ENCODE results near the gene NHLRC1. TPM values are rescaled to one million over a fixed set of nuclear protein-coding genes. Genes with fewer than 3 reads are reported as not detected.

Gene NHLRC1
- total and polyA plus RNA-seq, 2 of the 13 experiments (the other 11 are each of a cell fraction or from before 2014, with no cell fraction given), result 0.04 to 0.11 TPM

- TF ChIP-seq GATA4 (IDR thresholded peaks at IDR 0.05; ENCODE audit: borderline replicate concordance, low read depth), result no peak
- TF ChIP-seq ZNF800 (CRISPR knock-in tag; IDR thresholded peaks at IDR 0.05), result no peak
These were observed 44.0 kb upstream of the NHLRC1 start (continued) for GRCh38 chr6:18166312-18167036.

- ChIA-PET CTCF (ENCODE audit: low intra/inter-chr PET ratio, low total read pairs) (no interaction called here), POLR2A (no interaction called here)
- Histone ChIP-seq H3K9me3 (ENCODE audit: low read length) (no peaks in the 10 kb centered on the region), H3K4me2 (ENCODE audit: low read depth, low read length) (no peak overlapping the region), H3K36me3 (replicated peaks in 1 of 2; ENCODE audit: control insufficient read depth in 1 of 2, insufficient read depth in 2 of 2, low read length in 2 of 2) (peaks cover 5 to 34% of the 10 kb centered on the region in 2 experiments; a peak in 4 of 5 replicates), H3K79me2 (ENCODE audit: insufficient read depth, low read length) (no peaks in the 10 kb centered on the region), H3K4me1 (ENCODE audit: insufficient read depth, low read length) (no peaks in the 10 kb centered on the region), H4K20me1 (ENCODE audit: insufficient read depth, low read length) (no peaks in the 10 kb centered on the region), H3K27ac (ENCODE audit: extremely low read length, insufficient read depth, low read length) (no peak overlapping the region), H3K27me3 (ENCODE audit: control insufficient read depth in 1 of 2, insufficient read depth in 2 of 2, low read length in 2 of 2) (no peaks in the 10 kb centered on the region), H3K9ac (ENCODE audit: insufficient read depth, low read depth, low read length) (no peak overlapping the region), H2AFZ (ENCODE audit: low read length) (no peak overlapping the region), H3K4me3 (replicated peaks in 1 of 3; ENCODE audit: insufficient read depth in 1 of 3, low read depth in 2 of 3, low read length in 3 of 3) (no peak overlapping the region)
- WGBS (ENCODE audit: low lambda C conversion rate), result 96% methylated on average over 4 of the region's 4 CpGs
- intact Hi-C loops (cut with micrococcal nuclease; ENCODE audit: unreplicated experiment) (no loop called here), in situ Hi-C loops (cut with HindIII; ENCODE audit: extremely low pct_ligation_motif_present, low pct_unique_long_range_greater_than_20kb) (no loop called here)
- no TSS peak for BruUV-seq (replicated peaks)
- no peak for FAIRE-seq
- no peak for DNase-seq (ENCODE audit: low spot score)
- ATAC-seq, result no peak
- no peak for TF ChIP-seq ZNF274 (CRISPR knock-in tag; IDR thresholded peaks at IDR 0.05)
- no peak for TF ChIP-seq AHDC1 (CRISPR knock-in tag; IDR thresholded peaks at IDR 0.05; ENCODE audit: borderline replicate concordance)
- no peak for TF ChIP-seq PBX3 (CRISPR knock-in tag; IDR thresholded peaks at IDR 0.05; ENCODE audit: borderline replicate concordance)
- TF ChIP-seq HBP1 (CRISPR knock-in tag; IDR thresholded peaks at IDR 0.05; ENCODE audit: low read depth), result no peak
- TF ChIP-seq PRMT3 (CRISPR knock-in tag; IDR thresholded peaks at IDR 0.05; ENCODE audit: borderline replicate concordance, low read depth), result no peak
- no peak for TF ChIP-seq KDM4B (CRISPR knock-in tag; IDR thresholded peaks at IDR 0.05)
- no peak for TF ChIP-seq ZNF33B (CRISPR knock-in tag; IDR thresholded peaks at IDR 0.05)
These were observed 43.3 kb upstream of the NHLRC1 start for GRCh38 chr6:18165751-18166150.
